HG03196 (cell line): ENCODE results near the gene CCDC27.

Source experiments
- ATAC-seq: cut with Tn5 transposase; IDR thresholded peaks from one replicate; pipeline ENCODE4 v1.9.1; 2021; ENCODE audit not compliant: unreplicated experiment

The CCDC27 gene

DNA sequence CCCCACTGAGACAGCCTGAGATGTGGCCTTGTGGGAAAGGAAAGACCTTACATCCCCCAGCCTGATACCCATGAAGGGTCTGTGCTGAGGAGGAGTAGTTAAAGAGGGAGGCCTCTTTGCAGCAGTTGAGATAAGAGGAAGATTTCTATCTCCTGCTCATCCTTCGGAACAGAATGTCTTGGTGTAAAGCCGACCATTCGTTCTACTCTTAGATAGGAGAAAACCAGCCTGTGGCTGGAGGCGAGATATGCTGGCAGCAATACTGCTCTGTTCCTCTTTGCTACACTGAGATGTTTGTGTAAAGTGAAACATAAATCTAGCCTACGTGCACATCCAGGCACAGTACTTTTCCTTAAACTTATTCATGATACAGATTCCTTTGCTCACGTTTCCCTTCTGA is 1.5 kb upstream of the CCDC27 start:
- ATAC-seq = no peak

DNA sequence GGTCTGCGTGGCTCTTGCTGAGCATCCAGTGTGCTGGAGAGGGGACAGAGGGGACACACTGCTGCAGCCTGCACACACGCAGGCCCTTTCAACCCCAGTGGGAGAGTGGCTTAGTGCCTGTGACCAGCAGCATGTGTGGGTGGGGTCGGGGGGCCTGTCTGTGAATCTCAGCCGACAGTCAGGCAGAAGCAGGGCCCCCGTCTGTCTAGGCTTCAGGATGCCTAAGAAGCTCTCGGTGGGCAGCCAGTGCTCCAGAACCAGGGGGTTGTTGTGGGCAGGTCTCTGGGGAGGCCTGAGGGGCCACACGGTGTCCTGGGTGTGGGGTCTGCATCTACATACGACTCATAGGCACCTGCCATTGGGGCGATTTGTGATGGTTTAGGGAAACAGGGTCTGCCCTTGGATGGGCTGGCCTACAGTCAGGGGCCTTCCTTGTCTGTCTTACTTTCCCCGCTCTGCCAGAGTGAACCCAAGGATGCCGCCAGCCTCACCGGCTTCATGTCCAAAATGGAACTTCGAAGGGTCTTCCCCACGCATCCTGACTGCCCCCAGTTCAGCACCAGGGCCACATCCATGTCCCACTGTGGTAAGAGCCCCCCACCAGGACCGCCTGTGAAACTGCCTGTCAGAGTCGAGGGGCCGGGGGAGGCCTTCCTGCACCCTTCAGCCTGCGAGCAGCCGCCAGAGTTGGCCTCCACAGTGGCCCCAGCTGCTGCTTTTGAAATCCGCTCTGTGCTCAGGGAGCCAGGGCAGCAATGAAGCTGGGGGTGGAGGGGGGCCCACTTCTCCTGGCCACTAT is 1.6 kb downstream of the CCDC27 start:
- ATAC-seq = no peak

DNA sequence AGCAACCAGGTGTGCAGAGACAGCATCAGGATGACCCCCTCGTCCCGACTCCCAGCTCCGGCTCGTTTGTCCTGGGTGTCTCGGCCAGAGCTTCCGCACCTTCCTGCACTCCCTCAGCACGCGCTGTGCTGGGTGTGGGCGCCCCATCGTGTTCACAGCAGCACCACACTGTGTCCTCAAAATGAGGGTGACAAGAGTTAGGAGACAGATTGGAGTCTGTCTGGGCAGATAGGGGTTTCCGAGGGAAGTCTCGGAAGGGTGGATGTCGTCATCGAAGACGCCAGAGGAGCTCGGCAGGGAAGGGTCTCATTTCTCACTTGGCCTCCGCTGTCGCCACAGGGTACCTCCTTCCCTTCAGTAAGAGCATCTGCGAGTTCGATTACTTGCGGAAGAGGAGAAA is 4.1 kb downstream of the CCDC27 start:
- no peak for ATAC-seq

DNA sequence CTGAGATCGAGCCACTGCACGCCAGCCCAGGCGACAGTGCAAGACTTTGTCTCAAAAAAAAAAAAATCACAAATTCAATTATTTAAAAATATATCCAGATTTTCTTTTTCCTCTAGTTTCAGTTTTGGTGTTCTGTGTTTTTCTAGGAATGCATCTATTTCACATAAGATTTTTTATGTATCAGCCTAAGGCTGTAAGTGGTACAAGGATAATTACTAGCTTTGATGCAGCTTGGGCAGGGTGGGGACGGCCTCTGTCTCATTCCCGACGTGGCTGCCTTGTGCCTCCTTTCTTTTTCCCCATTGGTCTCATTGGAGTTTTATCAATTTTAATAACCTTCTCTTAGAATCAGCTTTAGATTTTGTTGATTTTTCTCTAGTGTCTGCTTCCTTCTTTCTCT is 6.9 kb downstream of the CCDC27 start:
- no peak for ATAC-seq

DNA sequence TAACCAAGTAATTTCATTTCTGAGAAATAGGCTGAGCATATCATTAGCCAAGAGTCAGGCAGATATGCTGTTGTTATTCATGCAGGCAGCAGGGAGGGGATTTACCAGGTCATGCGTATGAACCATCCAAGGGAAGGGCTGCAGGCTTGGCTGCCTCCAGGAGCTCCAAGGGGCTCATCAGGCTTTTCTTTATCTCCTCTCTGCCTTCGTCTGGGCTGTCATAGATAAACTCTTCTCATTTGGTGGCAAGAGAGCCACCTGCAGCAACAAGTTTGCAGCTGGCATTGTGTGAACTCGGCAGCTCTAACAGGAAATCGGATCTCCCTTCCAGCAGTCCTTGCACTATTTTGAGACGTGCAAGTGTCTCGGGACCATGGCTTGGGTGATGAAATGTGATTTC is 7.5 kb downstream of the CCDC27 start:
- ATAC-seq = no peak

DNA sequence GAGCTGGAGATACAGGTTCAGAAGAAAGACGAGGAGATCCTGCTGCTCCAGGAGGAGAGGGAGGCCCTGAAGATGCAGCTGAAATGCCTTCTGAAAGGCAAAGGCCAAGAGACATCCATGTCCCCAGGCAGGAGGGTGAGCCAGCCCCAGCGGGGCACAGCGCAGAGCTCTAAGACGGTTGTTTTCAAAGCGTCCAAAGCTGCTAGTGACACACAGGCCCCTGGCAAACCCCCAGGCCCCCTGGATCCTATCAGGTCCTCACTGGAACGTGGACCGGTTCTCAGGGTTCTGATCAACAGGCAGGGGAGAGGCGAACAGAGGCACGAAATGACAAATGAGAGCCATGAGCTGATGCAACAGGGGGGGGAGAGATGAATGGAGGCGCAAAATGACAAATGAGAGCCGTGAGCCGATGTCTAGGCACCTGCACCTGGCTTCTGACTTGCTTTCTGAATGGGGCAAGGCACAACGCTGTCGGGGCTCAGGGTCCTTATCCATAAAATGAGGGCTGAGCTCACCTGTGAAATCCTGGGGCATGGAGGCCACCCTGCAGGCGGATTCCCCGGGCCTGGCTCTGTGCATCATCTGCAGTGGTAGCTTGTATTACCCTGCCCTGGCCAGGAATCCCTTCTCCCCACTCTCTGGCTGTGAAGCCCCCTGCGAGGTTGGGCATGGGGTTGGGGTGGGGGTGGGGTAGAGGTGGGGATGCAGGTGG is 9.2 kb downstream of the CCDC27 start:
- no peak for ATAC-seq

DNA sequence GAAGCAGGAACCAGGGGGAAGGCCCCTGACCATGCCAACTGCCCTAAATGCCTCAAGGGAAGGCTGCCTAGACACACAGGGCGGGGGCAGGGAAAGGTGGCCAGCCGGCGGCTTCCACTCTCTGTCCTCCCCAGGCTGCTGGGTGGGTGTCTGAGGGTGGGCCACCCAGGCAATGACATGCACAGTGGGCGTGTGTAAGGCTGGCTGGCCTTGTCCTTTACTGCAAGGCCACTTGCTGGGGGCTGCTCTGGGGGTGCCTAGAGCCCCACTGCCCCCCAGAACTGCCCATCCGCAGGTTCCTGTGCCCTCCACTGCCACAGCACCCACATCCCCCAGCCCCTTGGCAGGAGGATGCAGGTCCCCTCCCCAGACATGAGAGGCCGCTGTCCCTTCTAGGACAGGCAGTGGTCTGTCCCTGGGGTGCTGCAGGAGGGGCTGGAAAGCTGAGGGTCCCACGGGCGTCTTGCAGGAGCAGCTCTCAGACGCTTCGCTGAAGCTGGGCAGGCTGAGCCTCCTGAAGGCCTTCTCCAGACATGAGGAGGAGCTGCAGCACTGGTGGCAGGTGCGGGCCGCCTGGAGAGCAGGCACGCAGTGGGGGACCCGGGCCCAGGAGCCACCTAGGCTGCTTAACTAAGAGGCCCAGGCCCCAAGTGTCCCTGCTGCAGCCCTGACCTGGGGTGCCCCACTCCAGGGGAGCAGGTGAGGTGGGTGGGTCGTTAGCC is 10.1 kb downstream of the CCDC27 start:
- ATAC-seq = no peak

DNA sequence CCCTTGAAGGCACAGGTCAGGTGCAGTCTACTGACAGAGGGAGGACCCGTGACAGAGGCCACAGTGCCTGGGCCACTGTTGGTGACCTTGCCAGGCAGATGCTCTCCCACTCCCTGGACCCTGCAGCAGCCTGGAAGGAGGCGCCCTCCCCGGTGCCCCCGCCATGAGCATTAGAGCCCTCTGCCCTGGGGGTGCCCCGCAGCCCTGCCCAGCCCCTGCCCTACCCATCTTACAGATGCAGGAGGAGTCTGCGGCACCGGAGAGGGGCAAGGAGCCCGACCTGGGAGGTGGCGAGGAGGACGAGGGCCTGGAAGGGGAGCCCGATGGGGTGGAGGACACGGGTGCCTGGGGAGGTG is 10.6 kb downstream of the CCDC27 start:
- no peak for ATAC-seq

DNA sequence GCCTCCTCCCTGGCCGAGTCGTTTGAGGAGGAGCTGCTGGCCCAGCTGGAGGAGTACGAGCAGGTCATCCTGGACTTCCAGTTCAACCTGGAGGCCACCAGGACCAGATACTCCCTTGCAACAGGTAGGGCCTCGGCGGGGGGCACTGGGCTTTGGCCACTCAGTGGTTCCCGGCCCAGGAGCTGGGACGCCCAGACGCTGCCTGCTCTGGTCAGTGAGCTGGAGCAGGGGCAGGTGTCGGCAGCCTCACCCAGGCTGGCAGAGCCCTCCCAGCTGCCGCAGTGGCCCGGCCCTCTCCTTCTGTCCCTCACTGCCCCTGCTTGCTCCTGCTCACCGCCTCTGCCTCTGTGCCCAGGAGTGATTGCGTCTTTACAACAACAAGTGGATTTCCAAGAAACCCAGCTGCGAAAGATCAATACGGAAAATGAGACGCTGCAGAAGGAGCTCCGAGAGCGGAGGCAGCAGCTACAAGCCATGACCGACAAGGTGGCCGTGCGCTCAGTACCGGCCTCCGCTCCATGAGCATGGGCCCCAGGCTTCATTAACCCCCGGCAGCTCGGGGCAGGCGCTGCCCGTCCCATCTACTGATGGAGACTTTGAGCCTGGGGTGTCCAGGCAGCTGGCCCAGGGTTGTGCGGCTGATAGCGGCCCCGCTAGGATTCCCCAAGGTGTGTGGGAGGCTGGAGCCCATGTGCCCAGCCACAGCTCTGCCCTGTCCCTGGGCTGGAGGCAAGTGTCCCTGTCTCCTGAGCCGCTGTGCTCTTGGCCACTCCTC is 11.3 kb downstream of the CCDC27 start:
- no peak for ATAC-seq

DNA sequence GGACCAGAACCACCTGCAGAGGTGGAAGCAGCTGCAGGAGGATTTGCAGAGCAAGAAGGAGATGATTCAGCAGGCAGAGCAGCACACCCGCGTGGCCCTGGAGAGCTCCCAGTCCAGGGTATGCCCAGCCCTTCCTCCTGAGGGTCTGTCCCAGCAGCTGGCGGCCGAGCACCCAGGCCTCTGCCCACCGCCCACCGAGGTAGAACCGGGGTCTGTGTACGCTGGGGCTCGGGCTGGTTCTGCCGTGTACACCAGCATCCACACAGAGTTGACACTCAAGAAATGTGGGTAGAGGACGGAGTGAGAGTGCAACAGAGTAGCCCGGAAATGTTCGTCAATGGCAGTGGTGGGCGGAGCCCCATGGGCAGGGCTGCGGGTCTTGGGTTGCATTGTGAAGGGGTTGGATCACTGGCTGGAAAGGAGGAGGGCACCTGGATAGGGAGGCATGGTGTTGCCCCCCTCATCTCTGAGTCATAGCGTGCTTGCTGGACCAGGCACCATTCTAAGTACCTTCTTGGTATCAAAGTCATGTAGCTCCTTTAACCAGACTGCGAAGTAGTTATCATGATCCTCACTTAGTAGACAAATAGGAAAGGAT is 15.2 kb downstream of the CCDC27 start:
- no peak for ATAC-seq

DNA sequence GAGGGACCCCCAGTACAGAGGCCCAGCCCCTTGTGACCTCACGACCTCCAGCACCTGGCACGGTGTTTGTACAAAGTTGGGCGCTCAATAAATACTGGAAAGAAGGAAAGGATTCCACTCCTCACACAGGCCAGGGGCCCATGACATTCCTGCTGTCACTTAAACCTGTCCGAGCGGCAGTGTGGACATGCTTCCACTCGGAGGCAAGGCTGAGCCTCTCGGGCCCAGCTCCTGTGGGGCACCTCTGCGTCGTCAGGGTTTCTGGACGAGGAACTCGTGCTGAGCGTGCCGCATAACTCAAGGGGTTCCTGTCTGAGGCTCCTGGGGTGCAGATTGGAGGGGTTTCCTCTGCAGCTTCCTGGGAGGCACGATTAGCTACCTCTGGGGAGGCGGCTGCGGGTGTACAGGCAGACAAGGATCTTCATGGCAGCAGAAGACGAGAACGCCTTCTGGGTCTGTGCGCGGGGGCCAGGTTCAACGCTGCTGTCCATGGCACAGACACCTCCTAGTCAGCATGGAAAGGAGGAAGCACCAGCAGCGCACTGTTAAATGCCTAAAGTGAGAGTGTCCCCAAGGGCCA is 16.7 kb downstream of the CCDC27 start:
- no peak for ATAC-seq

DNA sequence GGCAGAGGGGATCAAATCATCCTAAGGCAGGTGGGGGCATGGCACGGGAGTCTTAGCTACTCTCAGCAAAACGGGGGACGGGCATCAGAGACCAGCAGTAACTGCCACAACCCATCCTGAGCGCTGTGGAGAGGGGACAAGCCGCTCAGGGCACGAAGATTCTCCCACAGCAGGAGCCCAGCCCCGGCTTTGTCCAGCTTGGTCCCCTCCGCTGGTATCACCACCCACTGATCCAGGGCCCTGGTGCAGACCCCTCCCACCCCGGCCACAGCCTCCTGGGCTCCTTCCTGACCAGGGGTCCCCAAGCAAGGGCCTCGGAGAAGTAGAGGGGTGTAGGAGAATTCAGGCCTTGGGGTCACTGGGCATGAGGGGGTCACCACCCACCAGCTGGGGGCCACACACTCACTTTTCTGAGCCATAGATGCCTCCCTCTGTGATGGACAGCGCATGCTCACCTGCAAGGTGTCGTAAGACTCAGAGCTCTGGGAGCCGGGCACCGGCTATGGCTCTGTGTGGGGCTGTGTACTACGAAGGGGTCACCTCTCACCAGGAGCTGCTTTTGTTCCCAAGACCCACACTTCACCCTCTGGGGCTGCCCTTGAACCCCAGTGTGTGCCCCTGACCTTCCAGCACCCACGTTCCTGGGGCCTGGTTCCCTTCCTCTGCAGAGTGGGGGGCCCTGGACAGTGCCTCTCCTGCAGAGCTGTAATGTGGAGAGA is 18.0 kb downstream of the CCDC27 start:
- ATAC-seq = no peak

DNA sequence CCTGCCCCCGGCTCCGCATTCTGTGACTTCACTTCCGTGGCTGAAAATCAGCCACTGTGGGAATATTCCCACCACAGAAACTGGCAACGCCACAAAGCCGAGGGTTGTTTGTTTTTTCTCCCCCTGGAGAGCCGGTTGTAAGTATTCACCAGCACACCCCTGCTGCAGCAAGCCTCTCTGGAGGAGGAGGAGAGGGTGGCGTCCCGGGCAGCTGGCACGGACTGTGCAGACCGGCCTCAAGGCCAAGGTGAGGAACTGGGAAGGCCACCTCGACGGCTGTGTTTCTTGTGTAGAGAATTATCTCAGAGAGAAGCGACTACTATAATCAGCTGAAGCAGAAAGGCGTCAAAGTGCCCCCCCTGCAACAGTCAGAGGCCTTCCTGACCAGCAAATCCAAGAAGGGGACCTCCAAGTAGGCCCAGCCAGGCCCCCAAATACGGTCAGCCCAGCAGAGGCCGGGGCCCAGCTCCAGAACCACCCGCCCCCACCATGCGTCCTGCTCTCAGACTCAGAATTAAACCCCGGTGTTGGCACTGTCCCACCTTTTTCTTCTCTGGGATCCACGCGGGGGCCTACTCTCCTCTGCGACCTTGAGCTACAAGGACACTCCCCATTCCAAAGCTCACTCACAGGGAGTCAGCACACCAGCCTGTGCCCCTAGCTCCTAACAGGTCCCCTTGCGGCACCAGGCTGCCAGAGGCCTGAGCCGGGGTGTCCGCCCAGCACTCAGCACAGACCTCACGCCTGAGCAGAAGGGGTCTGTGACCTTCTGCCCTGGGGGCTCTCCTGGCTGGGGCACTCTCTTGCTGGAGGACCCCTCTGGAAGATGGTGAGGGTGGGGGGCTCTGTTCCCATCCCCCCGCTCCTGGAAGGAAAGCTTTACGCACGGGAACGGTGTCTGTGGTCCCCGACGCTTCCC is 19.1 kb downstream of the CCDC27 start:
- ATAC-seq = no peak

DNA sequence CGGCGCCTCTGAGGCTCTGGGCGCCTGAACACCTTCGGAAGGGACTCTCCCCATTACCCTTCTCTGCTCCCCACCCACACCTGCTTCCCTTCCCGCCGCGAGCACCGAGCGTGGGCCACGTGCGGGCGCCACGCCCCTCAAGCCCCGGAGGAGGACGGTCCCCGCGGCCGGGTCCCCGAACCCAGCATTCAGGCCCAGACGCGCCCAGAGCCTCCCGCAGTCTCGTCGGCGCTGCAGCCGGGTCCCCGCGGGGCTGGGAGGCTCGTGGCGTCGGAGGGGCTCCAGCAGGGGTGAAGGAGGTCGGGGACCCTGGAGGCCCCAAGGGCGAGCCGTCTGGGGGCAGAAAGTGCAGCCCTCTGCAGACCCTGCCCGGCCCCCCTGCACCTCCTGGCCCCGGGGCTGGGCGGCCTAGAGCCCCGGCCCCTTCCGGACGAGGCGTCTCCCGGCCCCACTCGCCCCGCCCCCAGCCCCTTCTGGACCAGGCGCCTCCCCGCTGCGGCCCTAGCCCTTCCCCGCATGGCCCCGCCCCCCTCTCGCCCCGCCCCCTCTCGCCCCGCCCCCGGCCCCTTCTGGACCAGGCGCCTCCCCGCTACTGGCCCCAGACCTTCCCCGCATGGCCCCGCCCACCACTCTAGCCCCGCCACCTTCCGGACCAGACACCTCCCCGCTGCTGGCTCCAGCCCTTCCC is 19.9 kb downstream of the CCDC27 start:
- peak; percentile 46 for ATAC-seq

DNA sequence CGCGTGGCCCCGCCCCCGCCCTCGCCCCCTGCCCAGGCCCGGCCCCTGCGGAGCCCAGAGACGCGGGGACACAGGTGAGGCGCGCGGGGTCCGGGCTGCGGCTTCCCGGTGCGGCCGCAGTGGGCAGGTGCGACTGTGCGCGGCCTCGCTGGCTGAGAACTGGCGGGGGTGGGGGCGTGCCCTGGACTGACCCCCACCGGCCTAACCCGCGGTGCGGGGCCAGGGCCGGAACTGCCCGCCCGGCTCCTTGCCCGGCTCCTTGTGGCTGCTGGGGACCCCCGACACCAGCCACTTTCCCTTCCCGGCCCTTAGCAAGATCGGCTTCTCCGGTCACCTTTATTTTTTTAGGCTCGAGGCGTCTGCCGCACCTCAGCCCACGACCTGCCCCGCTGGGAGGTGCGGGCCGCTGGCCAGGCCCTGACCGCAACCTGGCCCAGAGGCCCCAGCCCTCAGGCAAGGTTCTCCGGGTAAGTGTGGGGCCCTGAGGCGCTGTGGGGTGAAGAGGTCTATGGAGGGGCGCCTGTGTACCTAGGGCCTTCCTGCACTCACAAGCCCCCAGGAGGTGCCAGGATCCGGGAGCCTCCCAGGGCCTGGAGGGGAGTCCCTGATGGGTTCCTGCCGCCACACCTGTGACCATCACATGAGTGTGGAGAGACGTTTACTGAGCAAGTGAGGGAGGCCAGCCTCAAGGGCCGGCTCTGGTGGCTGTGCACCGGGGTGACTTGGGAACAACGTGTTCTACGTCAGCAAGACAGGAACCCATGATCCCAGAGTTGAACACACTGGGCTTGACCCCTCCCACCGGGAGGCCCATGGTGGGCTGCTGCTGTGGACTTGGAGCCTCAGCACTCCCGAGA is 20.7 kb downstream of the CCDC27 start, which contains the start of gene SMIM1:
Gene SMIM1, plus strand, starts transcription at position 35 of the 857 bp plus-strand sequence. CDS start 2,625 bp downstream, outside the sequence.
- ATAC-seq = peak; percentile 24

DNA sequence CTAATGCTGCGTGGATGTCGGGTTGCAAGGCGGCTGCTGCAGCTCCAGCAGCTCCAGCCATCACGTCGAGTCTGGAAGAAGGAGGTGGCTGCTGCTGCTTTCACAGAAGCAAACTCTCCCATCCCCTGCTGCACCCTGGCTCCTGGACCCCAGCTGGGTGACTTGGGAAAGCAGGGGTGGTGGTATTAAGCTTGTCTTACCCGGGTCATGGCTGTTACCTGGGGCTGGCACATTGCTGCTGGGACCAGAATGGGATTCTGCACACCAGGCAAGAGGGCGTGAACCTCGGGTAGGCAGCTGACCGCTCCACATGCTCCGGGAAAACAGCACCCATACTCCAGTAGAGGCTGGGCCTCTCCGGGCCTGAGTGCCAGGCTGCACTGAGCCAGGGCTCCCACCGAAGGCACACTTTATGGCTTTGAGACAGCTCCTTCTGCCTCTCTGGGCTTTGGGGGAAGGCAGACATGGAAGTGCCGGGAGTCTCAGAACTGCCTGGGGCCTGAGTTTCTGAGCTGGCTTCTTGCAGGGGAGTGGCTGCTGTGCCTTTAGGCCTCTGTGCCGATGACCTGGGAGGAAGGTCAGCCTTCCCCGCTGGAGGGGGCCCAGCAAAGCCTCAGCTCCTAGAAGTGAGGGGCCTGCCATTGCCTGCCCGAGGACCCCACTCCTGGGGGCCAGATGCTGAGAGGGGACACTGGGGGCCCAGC is 21.5 kb downstream of the CCDC27 start:
- ATAC-seq = no peak
